Measurements from ENCODE around the gene PSAPL1. TPM values are rescaled to one million over a fixed set of nuclear protein-coding genes. Genes with fewer than 3 reads are reported as not detected.

PSAPL1 gene
- total RNA-seq, 1 experiment from 2014 or later, result not detected

GRCh38 chr4:7431696-7432530, 2.8 kb downstream of the PSAPL1 start:
- DNase-seq (ENCODE audit: low read depth), result no peak

GRCh38 chr4:7430965-7431695, 3.6 kb downstream of the PSAPL1 start:
- no peak for DNase-seq (ENCODE audit: low read depth)

- no peak for DNase-seq (ENCODE audit: low read depth)
These were observed 4.3 kb downstream of the PSAPL1 start for GRCh38 chr4:7430368-7430964.

- DNase-seq (ENCODE audit: low read depth), result no peak
These were observed 5.1 kb downstream of the PSAPL1 start for GRCh38 chr4:7429601-7430078.

GRCh38 chr4:7429069-7429416, 5.7 kb downstream of the PSAPL1 start:
- no peak for DNase-seq (ENCODE audit: low read depth)

GRCh38 chr4:7428261-7429068, 6.3 kb downstream of the PSAPL1 start:
- no peak for DNase-seq (ENCODE audit: low read depth)

GRCh38 chr4:7427831-7428260, 6.9 kb downstream of the PSAPL1 start:
- DNase-seq (ENCODE audit: low read depth), result no peak

GRCh38 chr4:7427361-7427760, 7.4 kb downstream of the PSAPL1 start:
- DNase-seq (ENCODE audit: low read depth), result no peak

- no peak for DNase-seq (ENCODE audit: low read depth)
These were observed 8.1 kb downstream of the PSAPL1 start for GRCh38 chr4:7426525-7427171.

- no peak for DNase-seq (ENCODE audit: low read depth)
These were observed 8.9 kb downstream of the PSAPL1 start for GRCh38 chr4:7425591-7426468.

GRCh38 chr4:7425124-7425523, 9.6 kb downstream of the PSAPL1 start:
- DNase-seq (ENCODE audit: low read depth), result no peak

GRCh38 chr4:7424553-7425111, 10.1 kb downstream of the PSAPL1 start:
- DNase-seq (ENCODE audit: low read depth), result no peak

GRCh38 chr4:7423801-7424552, 10.8 kb downstream of the PSAPL1 start:
- DNase-seq (ENCODE audit: low read depth), result no peak

GRCh38 chr4:7423391-7423790, 11.3 kb downstream of the PSAPL1 start:
- DNase-seq (ENCODE audit: low read depth), result no peak

GRCh38 chr4:7422898-7423180, 11.9 kb downstream of the PSAPL1 start:
- no peak for DNase-seq (ENCODE audit: low read depth)

- DNase-seq (ENCODE audit: low read depth), result no peak
These were observed 12.4 kb downstream of the PSAPL1 start for GRCh38 chr4:7422151-7422897.

GRCh38 chr4:7421356-7422150, 13.2 kb downstream of the PSAPL1 start:
- no peak for DNase-seq (ENCODE audit: low read depth)

GRCh38 chr4:7420661-7421040, 14.1 kb downstream of the PSAPL1 start:
- no peak for DNase-seq (ENCODE audit: low read depth)
